ENCODE measurements around the gene ANKRD55. TPM values are rescaled to one million over a fixed set of nuclear protein-coding genes. Genes with fewer than 3 reads are reported as not detected.

The ANKRD55 gene
- total RNA-seq (2022) (not detected in 2 replicates), Bru-seq, nascent RNA (percentile 4 among the genes with signal in this experiment), BruChase-seq, experiment 1, labeled RNA remaining after a 6-hour chase (percentile 3 among the genes with signal in this experiment), BruChase-seq, experiment 2, labeled RNA remaining after a 2-hour chase (not detected)
- long read RNA-seq: 0 reads

DNA sequence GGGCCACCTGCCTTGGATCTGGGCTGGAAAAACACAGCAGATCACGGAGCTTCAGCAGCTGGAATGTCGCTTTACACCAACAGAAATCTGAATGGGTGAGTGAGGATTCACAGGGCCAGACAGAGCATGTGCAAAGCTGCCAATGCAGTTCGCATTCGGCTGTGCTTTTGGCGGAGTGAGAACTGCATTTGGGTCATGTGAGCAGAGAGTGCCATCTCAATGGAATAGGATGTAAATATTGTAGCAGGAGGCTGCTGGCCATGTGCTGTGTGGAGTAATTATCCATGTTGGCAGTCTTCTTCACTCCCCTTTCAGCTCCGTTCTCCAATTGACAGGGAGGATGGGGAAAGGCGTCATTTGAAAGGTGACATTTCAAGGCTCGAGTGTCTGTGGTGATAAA lies at the start of gene ANKRD55:
Gene ANKRD55 (minus strand): TSS at position 101 of the 400 bp plus-strand sequence. CDS start 417 bp downstream, outside the sequence.
- DNase-seq (ENCODE audit: unreplicated experiment): no peak
- no peak within 1 kb of the TSS for H3K27ac Mint-ChIP-seq (ENCODE audit: low read depth, unreplicated experiment)
- CTCF ChIA-PET: interaction anchor here (0.6 kb wide), 1 partner anchor 176 kb away, joined by 5 read pairs; no protein-coding TSS in a partner anchor
- H3K27me3 Mint-ChIP-seq (ENCODE audit: insufficient read depth, unreplicated experiment): peaks cover 60% of the 10 kb centered on the region
- no peak within 1 kb of the TSS for H3K4me3 Mint-ChIP-seq (ENCODE audit: unreplicated experiment)
- BruUV-seq (replicated peaks): no TSS peak
- peaks cover 7% of the 10 kb centered on the region for H3K9me3 Mint-ChIP-seq (ENCODE audit: unreplicated experiment)
- no peak for TF ChIP-seq CTCF (IDR thresholded peaks at IDR 0.05; ENCODE audit: unreplicated experiment)
- intact Hi-C loops (cut with micrococcal nuclease): no loop called here
- H3K4me1 Mint-ChIP-seq (ENCODE audit: insufficient read depth, unreplicated experiment): no peaks in the 10 kb centered on the region
- POLR2A ChIA-PET: interaction anchor here (1.3 kb wide), 1 partner anchor 309 kb away, joined by 4 read pairs; no protein-coding TSS in a partner anchor
- no peaks in the 10 kb centered on the region for H3K36me3 Mint-ChIP-seq (ENCODE audit: insufficient read depth, unreplicated experiment)

DNA sequence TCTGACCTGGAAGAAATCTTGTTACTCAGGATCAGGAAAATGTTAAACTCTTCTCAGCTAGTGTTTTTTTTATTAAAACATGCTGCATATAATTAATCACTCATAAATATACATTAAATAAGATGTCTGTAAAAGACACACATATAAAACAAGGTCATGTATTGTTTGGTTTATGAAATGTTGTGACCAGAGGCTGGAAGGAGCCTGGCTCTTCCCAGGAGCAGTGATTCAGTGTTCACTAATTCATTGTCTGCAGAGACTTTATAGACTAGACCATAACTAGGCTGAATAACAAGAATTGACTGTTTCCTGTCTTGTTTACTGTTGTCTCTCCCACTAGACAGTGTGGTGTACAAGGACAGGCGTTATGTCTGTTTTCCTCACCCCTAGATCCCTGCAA lies 49.1 kb upstream of the ANKRD55 start:
- H3K4me1 Mint-ChIP-seq (ENCODE audit: insufficient read depth, unreplicated experiment): no peaks in the 10 kb centered on the region
- H3K36me3 Mint-ChIP-seq (ENCODE audit: insufficient read depth, unreplicated experiment): no peaks in the 10 kb centered on the region
- H3K27ac Mint-ChIP-seq (ENCODE audit: low read depth, unreplicated experiment): no peak overlapping the region
- intact Hi-C loops (cut with micrococcal nuclease): no loop called here
- POLR2A ChIA-PET: no interaction called here
- no peak for DNase-seq (ENCODE audit: unreplicated experiment)
- BruUV-seq (replicated peaks): no TSS peak
- H3K9me3 Mint-ChIP-seq (ENCODE audit: unreplicated experiment): no peaks in the 10 kb centered on the region
- H3K27me3 Mint-ChIP-seq (ENCODE audit: insufficient read depth, unreplicated experiment): no peaks in the 10 kb centered on the region
- CTCF ChIA-PET: interaction anchor here (1.5 kb wide), 1 partner anchor 9 kb away, joined by 8 read pairs; no protein-coding TSS in a partner anchor
- TF ChIP-seq CTCF (IDR thresholded peaks at IDR 0.05; ENCODE audit: unreplicated experiment): no peak
- no peak overlapping the region for H3K4me3 Mint-ChIP-seq (ENCODE audit: unreplicated experiment)

- Mint-ChIP-seq H3K36me3 (ENCODE audit: insufficient read depth, unreplicated experiment) (no peaks in the 10 kb centered on the region), H3K27me3 (ENCODE audit: insufficient read depth, unreplicated experiment) (no peaks in the 10 kb centered on the region), H3K27ac (ENCODE audit: low read depth, unreplicated experiment) (no peak overlapping the region), H3K4me1 (ENCODE audit: insufficient read depth, unreplicated experiment) (no peaks in the 10 kb centered on the region), H3K4me3 (ENCODE audit: unreplicated experiment) (no peak overlapping the region), H3K9me3 (ENCODE audit: unreplicated experiment) (no peaks in the 10 kb centered on the region)
- TF ChIP-seq CTCF (IDR thresholded peaks at IDR 0.05; ENCODE audit: unreplicated experiment): no peak
- POLR2A ChIA-PET: no interaction called here
- CTCF ChIA-PET: no interaction called here
- intact Hi-C loops (cut with micrococcal nuclease): no loop called here
- DNase-seq (ENCODE audit: unreplicated experiment): no peak
- BruUV-seq (replicated peaks): no TSS peak
Measured at GRCh38 chr5:56281489-56282165, 48.5 kb upstream of the ANKRD55 start.

- Mint-ChIP-seq H3K4me1 (ENCODE audit: insufficient read depth, unreplicated experiment) (no peaks in the 10 kb centered on the region), H3K27me3 (ENCODE audit: insufficient read depth, unreplicated experiment) (no peaks in the 10 kb centered on the region), H3K27ac (ENCODE audit: low read depth, unreplicated experiment) (no peak overlapping the region), H3K36me3 (ENCODE audit: insufficient read depth, unreplicated experiment) (no peaks in the 10 kb centered on the region), H3K9me3 (ENCODE audit: unreplicated experiment) (no peaks in the 10 kb centered on the region), H3K4me3 (ENCODE audit: unreplicated experiment) (no peak overlapping the region)
- DNase-seq (ENCODE audit: unreplicated experiment): peak; percentile 69
- ChIA-PET POLR2A (no interaction called here), CTCF (interaction anchor here (0.7 to 1.1 kb wide), 5 partner anchors 12 to 558 kb away, joined by 3 to 4 read pairs (median 4); no protein-coding TSS in a partner anchor)
- BruUV-seq (replicated peaks): no TSS peak
- no peak for TF ChIP-seq CTCF (IDR thresholded peaks at IDR 0.05; ENCODE audit: unreplicated experiment)
- intact Hi-C loops (cut with micrococcal nuclease): no loop called here
Measured at GRCh38 chr5:56279979-56280378, 46.8 kb upstream of the ANKRD55 start.
